AG09319 (cell line): Measurements from ENCODE around the gene NPHS1.
"Not testable (repeated sequence)": the region's sequence is repeated elsewhere in the genome, so short reads cannot be mapped to it uniquely, and the experiment has no call there.

Source experiments
- DNase-seq: peaks from one replicate; pipeline ENCODE4 v3.0.0-alpha.2; 2010; ENCODE audit warnings: low read depth; ENCODE audit errors: extremely low read depth
- TF ChIP-seq, protein P1 (sequence below): IDR thresholded peaks from 2 replicates; pipeline ENCODE4 v1.5.1; 2011; ENCODE audit warnings: low read depth, mild to moderate bottlenecking, inconsistent platforms, low read length, moderate library complexity

The NPHS1 gene

GRCh38 chr19:35846038-35846668, 6.2 kb downstream of the NPHS1 start:
- no peak for DNase-seq

GRCh38 chr19:35845215-35846037, 6.9 kb downstream of the NPHS1 start:
- no peak for DNase-seq
- TF ChIP-seq, protein P1, sequence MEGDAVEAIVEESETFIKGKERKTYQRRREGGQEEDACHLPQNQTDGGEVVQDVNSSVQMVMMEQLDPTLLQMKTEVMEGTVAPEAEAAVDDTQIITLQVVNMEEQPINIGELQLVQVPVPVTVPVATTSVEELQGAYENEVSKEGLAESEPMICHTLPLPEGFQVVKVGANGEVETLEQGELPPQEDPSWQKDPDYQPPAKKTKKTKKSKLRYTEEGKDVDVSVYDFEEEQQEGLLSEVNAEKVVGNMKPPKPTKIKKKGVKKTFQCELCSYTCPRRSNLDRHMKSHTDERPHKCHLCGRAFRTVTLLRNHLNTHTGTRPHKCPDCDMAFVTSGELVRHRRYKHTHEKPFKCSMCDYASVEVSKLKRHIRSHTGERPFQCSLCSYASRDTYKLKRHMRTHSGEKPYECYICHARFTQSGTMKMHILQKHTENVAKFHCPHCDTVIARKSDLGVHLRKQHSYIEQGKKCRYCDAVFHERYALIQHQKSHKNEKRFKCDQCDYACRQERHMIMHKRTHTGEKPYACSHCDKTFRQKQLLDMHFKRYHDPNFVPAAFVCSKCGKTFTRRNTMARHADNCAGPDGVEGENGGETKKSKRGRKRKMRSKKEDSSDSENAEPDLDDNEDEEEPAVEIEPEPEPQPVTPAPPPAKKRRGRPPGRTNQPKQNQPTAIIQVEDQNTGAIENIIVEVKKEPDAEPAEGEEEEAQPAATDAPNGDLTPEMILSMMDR = no peak

More at GRCh38 chr19:35846038-35846668, 6.2 kb downstream of the NPHS1 start:
- TF ChIP-seq, protein P1 = no peak

DNA sequence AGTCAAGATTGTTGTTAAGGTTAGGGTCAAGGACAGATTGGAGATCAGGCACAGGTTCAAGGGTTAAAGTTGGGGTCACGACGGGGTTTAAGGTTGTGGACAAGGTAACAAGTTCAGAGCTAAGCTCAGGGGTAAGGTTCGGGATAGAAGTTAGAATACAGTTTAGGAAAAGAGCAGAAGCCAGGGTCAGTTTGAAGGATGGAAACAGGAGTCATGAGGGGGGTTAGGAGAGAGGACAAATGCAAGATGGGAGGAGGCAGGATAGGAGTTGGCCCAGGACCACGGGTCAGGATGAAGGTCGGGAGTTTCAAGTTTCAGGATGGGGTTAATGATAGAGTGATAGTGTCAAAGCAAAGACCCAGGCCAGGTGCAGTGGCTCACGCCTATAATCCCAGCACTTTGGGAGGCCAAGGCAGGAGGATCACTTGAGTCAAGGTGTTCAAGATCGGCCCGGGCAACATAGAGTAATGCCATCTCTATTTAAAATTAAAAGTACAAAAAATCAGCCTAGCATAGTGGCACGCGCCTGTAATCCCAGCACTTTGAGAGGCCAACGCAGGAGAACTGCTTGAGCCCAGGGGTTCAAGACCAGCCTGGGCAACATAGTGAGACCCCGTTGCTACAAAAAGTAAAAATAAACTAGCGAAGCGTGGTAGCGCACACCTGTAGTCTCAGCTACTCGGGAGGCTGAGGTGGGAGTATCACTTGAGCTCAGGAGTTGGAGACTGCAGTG, 7.7 kb downstream of the NPHS1 start:
- TF ChIP-seq, protein P1 = no peak
- no peak for DNase-seq

- TF ChIP-seq, protein P1 = no peak
- DNase-seq = no peak
These were observed 8.4 kb downstream of the NPHS1 start for GRCh38 chr19:35843676-35844481.

- TF ChIP-seq, protein P1 = no peak
- no peak for DNase-seq
These were observed 9.5 kb downstream of the NPHS1 start for GRCh38 chr19:35842666-35843272.

- TF ChIP-seq, protein P1 = no peak
- DNase-seq = no peak
These were observed 10.2 kb downstream of the NPHS1 start for GRCh38 chr19:35841961-35842595.

- DNase-seq = not testable (repeated sequence)
These were observed 16.2 kb downstream of the NPHS1 start for GRCh38 chr19:35836096-35836495.
